K562 (cell line): Measurements from ENCODE around the gene ORC4. TPM values are rescaled to one million over a fixed set of nuclear protein-coding genes. Genes with fewer than 3 reads are reported as not detected.

Experiments used
- ATAC-seq: fragments of 200-7000 bp; cut with Tn5 transposase; 3 replicates; pipeline ENCODE4 v1.9.1; 2020; ENCODE audit warnings: moderate library complexity
- BruUV-seq: library from RNA; stranded (reverse); fragments of 400-500 nt; replicated peaks from 2 replicates; lab custom pipeline; 2021; lab: Mats Ljungman, UMichigan
- CTCF ChIA-PET: fragments of 300-600 bp; formaldehyde crosslinking; extraction: SDS; loops from one replicate; lab custom pipeline; 2021; ENCODE audit warnings: low intra/inter-chr PET ratio; lab: Yijun Ruan, JAX
- POLR2A ChIA-PET: fragments of 300-600, 350-650 bp; sonication (Branson Sonifier 250); formaldehyde crosslinking; extraction: SDS; loops from one replicate; lab custom pipeline; 2021; ENCODE audit warnings: antibody characterized with exemption, inconsistent platforms; lab: Yijun Ruan, JAX
- DNase-seq, 4 experiments: peaks; one replicate each; pipeline versions ENCODE4 v3.0.0 to v3.0.0-alpha.2; 2011 to 2018; ENCODE audit warnings: low spot score in 3 of 4, mixed read lengths in 3 of 4; ENCODE audit errors: extremely low read depth in 1 of 4
- FAIRE-seq: peaks from 2 replicates; lab custom pipeline; 2011; peaks lifted over from hg19 to GRCh38; lab: Jason Lieb, UNC
- H2AFZ ChIP-seq: 2 replicates; pipeline ENCODE4 v1.6.0; 2011; ENCODE audit warnings: low read depth, low read length, control low read depth, inconsistent platforms
- H3K27ac ChIP-seq: fragments of 200-600 bp; 3 replicates; pipeline ENCODE4 v1.8.0; 2011; ENCODE audit warnings: low read depth, mild to moderate bottlenecking, control low read depth, inconsistent platforms, low read length, moderate library complexity, mixed read lengths; ENCODE audit errors: extremely low read depth
- H3K27me3 ChIP-seq, 2 experiments: fragments of 300-600 bp in 1 of 2; 2 replicates in 1 of 2; 3 replicates in 1 of 2; pipeline versions ENCODE4 v1.6.0 to v1.8.0; 2011; ENCODE audit warnings: inconsistent platforms in 2 of 2, low read length in 2 of 2, mild to moderate bottlenecking in 1 of 2, mixed read lengths in 1 of 2, moderate library complexity in 1 of 2; ENCODE audit not compliant: control insufficient read depth in 2 of 2, insufficient read depth in 2 of 2
- H3K36me3 ChIP-seq: fragments of 300-600 bp; 3 replicates; pipeline ENCODE4 v1.8.0; 2011; ENCODE audit warnings: mild to moderate bottlenecking, low read length, inconsistent platforms; ENCODE audit not compliant: control insufficient read depth, insufficient read depth
- H3K4me1 ChIP-seq, 2 experiments: fragments of 200-600 bp in 1 of 2; replicated peaks in 1 of 2; 2 replicates in 1 of 2; 3 replicates in 1 of 2; pipeline versions ENCODE4 v1.5.1 to v1.8.0; 2011; ENCODE audit warnings: inconsistent platforms in 2 of 2, low read length in 2 of 2, mild to moderate bottlenecking in 1 of 2, mixed read lengths in 1 of 2, moderate library complexity in 1 of 2; ENCODE audit not compliant: control insufficient read depth in 2 of 2, insufficient read depth in 2 of 2
- H3K4me2 ChIP-seq: 2 replicates; pipeline ENCODE4 v1.6.1; 2011; ENCODE audit warnings: low read length, control low read depth, inconsistent platforms, mixed read lengths; ENCODE audit not compliant: insufficient read depth
- H3K4me3 ChIP-seq: fragments of 200-600 bp; sonication (generic), shearing (Covaris generic); 2 replicates; pipeline ENCODE4 v1.5.1; 2016; ENCODE audit warnings: control low read depth, inconsistent platforms
- H3K79me2 ChIP-seq: fragments of 200-600 bp; 3 replicates; pipeline ENCODE4 v1.8.0; 2011; ENCODE audit warnings: low read length, inconsistent platforms; ENCODE audit not compliant: control insufficient read depth, insufficient read depth
- H3K9ac ChIP-seq, 2 experiments: 2 replicates each; pipeline versions ENCODE4 v1.6.0 to v1.6.1; 2011; ENCODE audit warnings: low read depth in 2 of 2, low read length in 2 of 2, control low read depth in 1 of 2, inconsistent platforms in 1 of 2, mild to moderate bottlenecking in 1 of 2, mixed read lengths in 1 of 2; ENCODE audit not compliant: insufficient read depth in 1 of 2
- H3K9me1 ChIP-seq: one replicate; pipeline ENCODE4 v1.6.0; 2011; ENCODE audit warnings: inconsistent platforms, mild to moderate bottlenecking, low read length, moderate library complexity; ENCODE audit not compliant: control insufficient read depth, insufficient read depth
- H3K9me3 ChIP-seq: replicated peaks from 2 replicates; pipeline ENCODE4 v1.5.1; 2011; ENCODE audit warnings: low read depth, low read length, inconsistent platforms; ENCODE audit not compliant: control insufficient read depth, insufficient read depth
- H4K20me1 ChIP-seq: replicated peaks from 2 replicates; pipeline ENCODE4 v1.6.1; 2011; ENCODE audit warnings: low read length, inconsistent platforms, mixed read lengths; ENCODE audit not compliant: control insufficient read depth, insufficient read depth
- GTF2F1 ChIP-seq: IDR thresholded peaks from 2 replicates; pipeline ENCODE4 v1.6.1; 2011; ENCODE audit warnings: low read depth, low read length, improper control_type of control experiment
- MAFG ChIP-seq: fragments of 450-650 bp; conservative IDR thresholded peaks from 2 replicates; pipeline ENCODE4 v1.6.1; 2016; ENCODE audit warnings: missing genetic modification characterization, missing compliant biosample characterization
- REST ChIP-seq, 2 experiments: fragments of 450-650 bp; formaldehyde crosslinking in 1 of 2; IDR thresholded peaks; 2 replicates each; pipeline versions ENCODE4 v1.4.0 to v1.6.1; 2014 to 2020; ENCODE audit warnings: mild to moderate bottlenecking in 2 of 2, borderline replicate concordance in 1 of 2, low read depth in 1 of 2
- TOE1 ChIP-seq, 2 experiments: fragments of 450-650 bp in 1 of 2; sonication (generic) in 1 of 2; formaldehyde crosslinking in 1 of 2; IDR thresholded peaks; 2 replicates each; pipeline versions ENCODE4 v1.7.1 to v1.8.0; 2016 to 2022; ENCODE audit warnings: borderline replicate concordance in 2 of 2, mild to moderate bottlenecking in 2 of 2, antibody characterized with exemption in 1 of 2, inconsistent platforms in 1 of 2, low read depth in 1 of 2, missing genetic modification reagents in 1 of 2, moderate library complexity in 1 of 2
- ZFP36 ChIP-seq: fragments of 150-350 bp; IDR thresholded peaks from 2 replicates; pipeline ENCODE4 v1.6.1; 2018; ENCODE audit warnings: low read length, low read depth; ENCODE audit not compliant: partially characterized antibody
- WGBS: fragments of 100-300 bp; shearing (Covaris generic); methylation state at CpG from one replicate; pipeline ENCODE4 v1.1.6; 2016; ENCODE audit warnings: low coverage, mixed read lengths; ENCODE audit not compliant: insufficient coverage; ENCODE audit errors: missing lambda C conversion rate; 5-methylcytosine and 5-hydroxymethylcytosine counted together
- in situ Hi-C: fragments of 300-500 bp; cut with MboI; formaldehyde crosslinking; loops from 4 replicates; pipeline ENCODE4 v1.15.0; 2018; ENCODE audit warnings: inconsistent platforms, mixed read lengths
- intact Hi-C: fragments of 100-400 bp; cut with micrococcal nuclease; formaldehyde crosslinking; loops from 2 replicates; pipeline ENCODE4 v1.14.2; 2022
- polyA plus RNA-seq, 8 experiments: library from polyadenylated mRNA; depleted of rRNA in 4 of 8; stranded (reverse) in 5 of 8; unstranded in 3 of 8; fragments of >200 nt; fragmentation: Nextera tagmentation in 2 of 8; fragmentation: Illumina TruSeq in 1 of 8; extraction: Ambion mirVana in 2 of 8; extraction: Trizol in 1 of 8; gene quantifications; 2 replicates each; pipeline versions ENCODE4 v1.2.1 to v1.2.3, GENCODE V29; 2011 to 2014; ENCODE audit warnings: inconsistent platforms in 1 of 8, missing spikeins in 1 of 8
- total RNA-seq, 7 experiments: library from RNA; depleted of rRNA in 6 of 7; stranded (reverse); fragments of >200 nt in 6 of 7; fragmentation: Illumina TruSeq in 2 of 7; extraction: Trizol in 2 of 7; gene quantifications; 2 replicates each; pipeline versions ENCODE4 v1.2.1 to v1.2.3, GENCODE V29; 2011 to 2021; ENCODE audit warnings: low replicate concordance in 1 of 7

ORC4 gene
- total and polyA plus RNA-seq, 9 of the 15 experiments (the other 6 are each of a cell fraction or from before 2014, with no cell fraction given) = 58.6 to 100 (median 70.5) TPM

GRCh38 chr2:147945660-147946059 is 74.9 kb downstream of the ORC4 start:
- intact Hi-C loops (no loop called here), in situ Hi-C loops (loop anchor here (25.0 kb wide), 1 partner anchor 1042 kb away; no protein-coding TSS in a partner anchor)
- CTCF ChIA-PET = no interaction called here
- H3K9me1 ChIP-seq = no peaks in the 10 kb centered on the region
- H3K9me3 ChIP-seq = no peaks in the 10 kb centered on the region
- no peak overlapping the region for H3K27ac ChIP-seq
- POLR2A ChIA-PET = no interaction called here
- BruUV-seq = no TSS peak
- H3K9ac ChIP-seq = no peak overlapping the region
- H3K36me3 ChIP-seq = peaks cover 16% of the 10 kb centered on the region; the same call in 2 of the 3 replicates
- H3K4me1 ChIP-seq = no peaks in the 10 kb centered on the region
- H3K79me2 ChIP-seq = no peaks in the 10 kb centered on the region
- H3K4me2 ChIP-seq = no peak overlapping the region
- FAIRE-seq = no peak
- H4K20me1 ChIP-seq = no peaks in the 10 kb centered on the region
- no peak for ATAC-seq
- no peaks in the 10 kb centered on the region for H3K27me3 ChIP-seq
- H2AFZ ChIP-seq = no peak overlapping the region
- DNase-seq = no peak
- WGBS = 83% methylated on average over 1 of the region's 1 CpG
- no peak overlapping the region for H3K4me3 ChIP-seq
- TF ChIP-seq GTF2F1 (no peak), TOE1 (IDR thresholded peaks at IDR 0.05; ENCODE audit: borderline replicate concordance) (no peak), TOE1 (CRISPR knock-in tag; IDR thresholded peaks at IDR 0.05; ENCODE audit: borderline replicate concordance, low read depth) (no peak), ZFP36 (no peak), REST (IDR thresholded peaks at IDR 0.05; ENCODE audit: borderline replicate concordance) (peak; percentile 69), REST (CRISPR knock-in tag; IDR thresholded peaks at IDR 0.05; ENCODE audit: low read depth) (no peak), MAFG (tag) (no peak)
